Astrocyte (in vitro differentiated cells and primary cell): ENCODE results near the gene ETV7.

ENCODE experiments used
- EZH2 ChIP-seq: IDR thresholded peaks from 2 replicates; pipeline ENCODE4 v1.6.1; 2012; ENCODE audit warnings: mild to moderate bottlenecking, low read length, inconsistent platforms; ENCODE audit not compliant: insufficient read depth
- TF ChIP-seq, protein P1 (sequence below): IDR thresholded peaks from 2 replicates; pipeline ENCODE4 v1.5.1; 2011; ENCODE audit warnings: low read depth, mild to moderate bottlenecking, inconsistent platforms, low read length, moderate library complexity; ENCODE audit not compliant: insufficient read depth

DNA sequence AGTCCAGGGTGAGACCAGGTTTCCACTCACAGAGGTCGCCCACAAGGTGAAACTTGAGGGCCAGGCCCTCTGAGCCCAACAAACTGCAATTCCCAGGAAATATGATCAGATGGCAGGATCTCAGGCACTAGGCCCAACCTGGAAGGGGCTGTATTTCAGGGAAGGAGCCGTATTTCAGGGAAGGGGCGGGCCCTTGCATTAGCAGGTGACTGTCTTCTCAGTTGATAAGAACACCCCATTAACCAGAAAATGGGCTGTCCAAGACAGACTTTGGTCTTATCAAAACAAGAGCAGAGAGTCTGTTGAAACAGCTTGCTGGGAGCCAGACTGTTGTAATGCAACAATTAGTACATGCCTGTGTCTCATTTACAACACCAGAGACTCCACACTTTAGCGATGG is 39.8 kb downstream of the ETV7 start:
- no peak for TF ChIP-seq EZH2
- TF ChIP-seq, protein P1, sequence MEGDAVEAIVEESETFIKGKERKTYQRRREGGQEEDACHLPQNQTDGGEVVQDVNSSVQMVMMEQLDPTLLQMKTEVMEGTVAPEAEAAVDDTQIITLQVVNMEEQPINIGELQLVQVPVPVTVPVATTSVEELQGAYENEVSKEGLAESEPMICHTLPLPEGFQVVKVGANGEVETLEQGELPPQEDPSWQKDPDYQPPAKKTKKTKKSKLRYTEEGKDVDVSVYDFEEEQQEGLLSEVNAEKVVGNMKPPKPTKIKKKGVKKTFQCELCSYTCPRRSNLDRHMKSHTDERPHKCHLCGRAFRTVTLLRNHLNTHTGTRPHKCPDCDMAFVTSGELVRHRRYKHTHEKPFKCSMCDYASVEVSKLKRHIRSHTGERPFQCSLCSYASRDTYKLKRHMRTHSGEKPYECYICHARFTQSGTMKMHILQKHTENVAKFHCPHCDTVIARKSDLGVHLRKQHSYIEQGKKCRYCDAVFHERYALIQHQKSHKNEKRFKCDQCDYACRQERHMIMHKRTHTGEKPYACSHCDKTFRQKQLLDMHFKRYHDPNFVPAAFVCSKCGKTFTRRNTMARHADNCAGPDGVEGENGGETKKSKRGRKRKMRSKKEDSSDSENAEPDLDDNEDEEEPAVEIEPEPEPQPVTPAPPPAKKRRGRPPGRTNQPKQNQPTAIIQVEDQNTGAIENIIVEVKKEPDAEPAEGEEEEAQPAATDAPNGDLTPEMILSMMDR, result no peak
